NCI-H1092 (cell line): ENCODE data around the gene MRNIP.
"Not testable (repeated sequence)": the region's sequence is repeated elsewhere in the genome, so short reads cannot be mapped to it uniquely, and the experiment has no call there.

ENCODE experiments used
- DNase-seq: peaks from one replicate; lab custom pipeline; 2025; lab: John Stamatoyannopoulos, UW

Gene MRNIP

DNA sequence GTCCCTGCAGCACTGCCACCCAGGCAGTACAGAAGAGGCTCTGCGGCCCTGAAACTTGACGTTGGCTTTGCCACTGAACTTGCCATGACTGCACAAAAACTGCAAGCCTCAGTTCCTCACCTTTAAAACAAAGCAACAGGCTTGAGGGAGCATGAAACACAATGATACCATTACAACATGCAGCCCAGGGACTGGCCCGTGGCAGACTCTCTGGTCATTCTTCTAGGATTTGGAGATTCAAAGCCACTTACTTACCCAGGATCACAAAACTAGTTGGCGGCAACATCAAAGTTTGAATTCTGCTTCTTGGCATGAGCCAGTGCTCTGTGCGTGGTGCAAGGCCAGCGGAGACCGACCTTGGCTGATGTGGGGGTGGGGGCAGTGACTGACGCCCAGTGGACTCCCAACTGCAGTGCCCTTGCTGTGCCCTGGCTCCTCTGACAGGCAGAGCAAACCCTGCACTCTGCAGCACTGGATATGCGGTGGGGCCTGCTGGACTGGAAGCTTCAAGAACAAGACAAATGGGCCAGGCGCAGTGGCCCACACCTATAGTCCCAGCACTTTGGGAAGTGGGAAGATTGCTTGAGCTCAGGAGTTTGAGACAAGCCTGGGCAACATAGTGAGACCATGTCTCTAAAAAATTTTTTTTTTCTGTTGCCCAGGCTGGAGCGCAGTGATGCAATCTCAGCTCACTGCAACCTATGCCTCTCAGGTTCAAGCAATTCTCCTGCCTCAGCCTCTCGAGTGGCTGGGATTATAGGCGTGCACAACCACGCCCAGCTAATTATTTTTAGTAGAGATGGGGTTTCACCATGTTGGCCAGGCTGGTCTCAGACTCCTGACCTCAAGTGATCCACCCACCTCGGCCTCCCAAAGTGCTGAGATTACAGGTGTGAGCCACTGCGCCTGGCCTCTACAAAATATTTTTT lies 19.0 kb downstream of the MRNIP start:
- DNase-seq, result no peak

DNA sequence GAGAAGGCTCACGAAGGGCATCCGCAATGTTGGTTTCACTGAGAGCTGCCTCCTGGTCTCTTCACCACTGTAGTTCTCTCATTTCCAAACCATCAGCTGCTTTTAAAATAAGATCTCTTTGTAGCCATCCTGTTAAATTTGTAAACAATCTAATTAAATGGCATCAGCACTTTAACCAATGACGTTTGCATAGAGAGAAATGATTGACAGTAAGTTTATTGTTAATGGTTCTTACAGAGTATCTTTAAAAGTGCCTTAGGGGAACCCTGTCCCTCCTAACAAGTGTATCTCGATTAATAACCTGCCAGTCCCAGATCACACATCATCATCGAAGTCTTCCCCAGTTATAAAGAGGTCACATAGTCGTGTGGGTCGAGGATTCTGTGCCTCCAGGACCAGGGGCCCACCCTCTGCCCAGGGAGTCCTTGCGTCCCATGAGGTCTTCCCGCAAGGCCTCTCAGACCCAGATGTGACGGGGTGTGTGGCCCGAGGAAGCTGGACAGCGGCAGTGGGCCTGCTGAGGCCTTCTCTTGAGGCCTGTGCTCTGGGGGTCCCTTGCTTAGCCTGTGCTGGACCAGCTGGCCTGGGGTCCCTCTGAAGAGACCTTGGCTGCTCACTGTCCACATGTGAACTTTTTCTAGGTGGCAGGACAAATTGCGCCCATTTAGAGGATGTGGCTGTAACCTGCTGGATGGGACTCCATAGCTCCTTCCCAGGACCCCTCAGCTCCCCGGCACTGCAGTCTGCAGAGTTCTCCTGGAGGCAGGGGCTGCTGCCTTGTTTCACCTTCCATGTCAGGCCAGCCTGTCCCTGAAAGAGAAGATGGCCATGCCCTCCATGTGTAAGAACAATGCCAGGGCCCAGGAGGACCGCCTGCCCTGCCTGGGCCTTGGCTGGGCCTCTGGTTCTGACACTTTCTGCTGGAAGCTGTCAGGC lies 21.3 kb downstream of the MRNIP start:
- no peak for DNase-seq

DNA sequence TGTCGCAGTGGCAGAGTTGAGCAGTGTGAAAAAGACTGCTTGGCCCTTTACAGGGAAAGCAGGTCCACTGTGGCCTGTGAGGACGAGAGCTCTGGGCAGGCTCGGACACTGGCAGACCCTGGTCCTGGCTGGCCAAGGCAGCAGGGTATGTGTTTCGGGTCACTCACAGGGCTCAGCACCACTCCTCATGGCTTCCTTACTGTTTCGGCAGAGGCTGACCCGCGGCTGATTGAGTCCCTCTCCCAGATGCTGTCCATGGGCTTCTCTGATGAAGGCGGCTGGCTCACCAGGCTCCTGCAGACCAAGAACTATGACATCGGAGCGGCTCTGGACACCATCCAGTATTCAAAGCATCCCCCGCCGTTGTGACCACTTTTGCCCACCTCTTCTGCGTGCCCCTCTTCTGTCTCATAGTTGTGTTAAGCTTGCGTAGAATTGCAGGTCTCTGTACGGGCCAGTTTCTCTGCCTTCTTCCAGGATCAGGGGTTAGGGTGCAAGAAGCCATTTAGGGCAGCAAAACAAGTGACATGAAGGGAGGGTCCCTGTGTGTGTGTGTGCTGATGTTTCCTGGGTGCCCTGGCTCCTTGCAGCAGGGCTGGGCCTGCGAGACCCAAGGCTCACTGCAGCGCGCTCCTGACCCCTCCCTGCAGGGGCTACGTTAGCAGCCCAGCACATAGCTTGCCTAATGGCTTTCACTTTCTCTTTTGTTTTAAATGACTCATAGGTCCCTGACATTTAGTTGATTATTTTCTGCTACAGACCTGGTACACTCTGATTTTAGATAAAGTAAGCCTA lies 22.2 kb downstream of the MRNIP start:
- no peak for DNase-seq

DNA sequence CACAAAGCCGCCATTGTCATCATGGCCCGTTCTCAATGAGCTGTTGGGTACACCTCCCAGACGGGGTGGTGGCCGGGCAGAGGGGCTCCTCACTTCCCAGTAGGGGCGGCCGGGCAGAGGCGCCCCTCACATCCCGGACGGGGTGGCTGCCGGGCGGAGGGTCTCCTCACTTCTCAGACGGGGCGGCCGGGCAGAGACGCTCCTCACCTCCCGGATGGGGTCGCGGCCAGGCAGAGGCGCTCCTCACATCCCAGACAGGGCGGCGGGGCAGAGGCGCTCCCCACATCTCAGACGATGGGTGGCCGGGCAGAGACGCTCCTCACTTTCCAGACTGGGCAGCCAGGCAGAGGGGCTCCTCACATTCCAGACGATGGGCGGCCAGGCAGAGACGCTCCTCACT lies 23.7 kb downstream of the MRNIP start:
- not testable (repeated sequence) for DNase-seq

DNA sequence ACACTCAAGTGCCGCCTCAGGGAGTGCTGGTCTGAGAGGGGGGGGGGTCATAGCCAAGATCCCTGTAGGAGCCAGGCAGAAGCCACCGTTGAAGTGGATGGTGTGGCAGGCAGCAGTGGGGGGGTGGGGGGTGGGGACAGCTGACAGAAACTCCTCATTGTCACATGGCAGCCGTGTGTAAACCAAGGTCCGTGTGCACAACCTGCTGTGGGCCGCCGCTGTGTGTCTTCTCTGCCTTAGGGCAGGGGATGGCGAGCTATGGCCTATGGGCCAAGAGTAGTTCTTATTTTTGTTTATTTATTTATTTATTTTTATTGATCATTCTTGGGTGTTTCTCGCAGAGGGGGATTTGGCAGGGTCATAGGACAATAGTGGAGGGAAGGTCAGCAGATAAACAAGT lies 24.5 kb downstream of the MRNIP start:
- DNase-seq, result no peak

DNA sequence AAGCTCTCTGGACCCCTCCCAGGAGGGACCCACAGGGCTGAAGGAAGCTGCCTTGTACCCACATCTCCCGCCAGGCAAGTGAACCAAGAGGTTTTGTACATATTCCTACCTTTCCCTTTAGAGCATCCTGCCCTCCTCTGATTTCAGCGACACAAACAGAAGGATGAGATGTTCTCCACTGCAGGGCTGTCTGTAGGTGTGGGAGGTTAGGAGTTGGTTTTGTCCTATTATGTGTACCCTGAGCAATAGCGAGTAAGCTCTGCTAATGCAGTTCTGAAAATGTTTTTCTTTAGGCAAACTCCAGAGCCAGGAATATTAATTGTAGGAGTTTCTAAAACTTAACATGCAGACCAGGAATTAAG lies 24.9 kb downstream of the MRNIP start:
- no peak for DNase-seq

DNA sequence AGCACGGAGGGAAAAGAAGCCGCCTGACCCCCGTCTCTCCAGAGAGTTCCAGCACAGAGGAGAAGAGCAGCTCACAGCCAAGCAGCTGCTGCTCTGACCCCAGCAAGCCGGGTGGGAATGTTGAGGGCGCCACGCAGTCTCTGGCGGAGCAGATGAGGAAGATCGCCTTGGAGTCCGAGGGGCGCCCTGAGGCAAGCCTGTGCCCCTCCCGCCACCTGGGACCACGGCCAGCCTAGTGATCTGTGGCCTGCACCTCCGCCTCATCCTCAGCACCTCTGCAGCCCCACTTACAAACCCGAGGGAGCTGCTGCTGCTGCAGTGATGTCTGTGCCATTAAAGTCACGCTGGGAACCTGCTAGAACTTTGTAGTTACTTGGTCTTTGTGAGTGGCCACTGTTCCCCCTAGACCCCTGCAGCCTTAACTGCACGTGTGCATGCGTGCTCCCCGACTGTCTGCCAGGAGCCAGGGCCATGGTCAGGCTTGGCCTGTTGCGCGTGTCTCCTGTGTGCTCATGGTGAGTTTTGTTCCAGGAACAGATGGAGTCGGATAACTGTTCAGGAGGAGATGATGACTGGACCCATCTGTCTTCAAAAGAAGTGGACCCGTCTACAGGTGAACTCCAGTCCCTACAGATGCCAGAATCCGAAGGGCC lies 25.4 kb downstream of the MRNIP start:
- DNase-seq, result no peak

DNA sequence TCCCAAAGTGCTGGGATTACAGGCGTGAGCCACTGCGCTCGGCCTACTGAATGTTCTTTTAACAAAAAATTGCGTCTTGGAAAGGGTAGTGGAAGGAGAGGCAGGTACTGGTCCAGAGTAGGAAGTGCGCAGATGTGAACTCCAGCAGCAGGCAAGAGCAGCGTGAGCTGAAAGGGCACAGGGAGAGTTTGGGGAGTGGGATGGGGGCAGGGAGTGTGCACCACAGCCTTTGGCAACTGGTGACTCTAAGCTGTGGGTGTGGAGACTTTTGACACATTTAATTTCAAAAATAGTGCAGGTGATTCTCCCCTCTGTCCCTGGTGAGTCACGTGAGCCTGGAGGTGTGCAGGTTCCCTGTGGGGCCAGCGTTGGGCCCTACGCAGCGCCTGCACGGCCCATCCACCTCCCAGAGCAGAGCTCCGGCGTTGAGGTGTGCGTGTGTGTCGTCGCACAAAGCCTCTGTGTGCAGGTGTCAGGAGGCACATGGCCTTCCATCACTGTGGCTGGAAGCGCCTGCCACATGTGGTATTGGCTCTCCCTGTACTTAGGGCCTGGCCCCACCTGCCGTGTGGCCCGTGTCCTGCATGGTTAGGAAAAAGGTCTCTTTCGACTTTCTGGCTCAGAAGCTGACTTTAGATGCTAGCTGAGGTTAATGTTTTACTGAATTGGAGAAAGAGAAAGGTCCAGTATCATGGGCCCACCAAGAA lies 26.4 kb downstream of the MRNIP start:
- DNase-seq, result no peak

DNA sequence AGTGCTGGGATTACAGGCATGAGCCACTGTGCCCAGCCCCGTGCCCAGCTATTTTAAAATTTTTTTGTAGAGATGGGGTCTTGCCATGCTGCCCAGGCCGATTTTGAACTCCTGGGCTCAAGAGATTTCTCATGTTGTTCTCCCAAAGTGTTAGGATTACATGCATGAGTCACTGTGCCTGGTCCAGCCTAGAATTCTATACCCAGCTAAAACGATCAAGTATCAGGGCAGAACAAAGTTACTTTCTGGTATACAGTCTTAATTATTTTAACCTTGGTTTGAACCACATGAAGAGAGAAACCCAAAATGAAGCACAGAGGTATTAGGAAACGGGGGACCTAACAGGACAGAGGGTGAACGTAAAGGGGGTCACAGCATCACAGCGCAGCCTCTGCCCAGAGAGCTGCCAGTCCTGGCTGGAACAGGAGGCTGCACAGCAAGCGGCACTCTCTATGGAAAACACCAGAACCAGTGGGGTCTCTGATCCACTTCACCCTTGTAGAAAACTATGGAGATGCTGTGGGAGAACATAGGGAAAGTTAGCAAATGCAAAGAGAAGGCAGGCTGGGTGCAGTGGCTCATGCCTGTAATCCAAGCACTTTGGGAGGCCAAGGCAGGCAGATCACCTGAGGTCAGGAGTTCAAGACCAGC lies 27.7 kb downstream of the MRNIP start:
- no peak for DNase-seq

DNA sequence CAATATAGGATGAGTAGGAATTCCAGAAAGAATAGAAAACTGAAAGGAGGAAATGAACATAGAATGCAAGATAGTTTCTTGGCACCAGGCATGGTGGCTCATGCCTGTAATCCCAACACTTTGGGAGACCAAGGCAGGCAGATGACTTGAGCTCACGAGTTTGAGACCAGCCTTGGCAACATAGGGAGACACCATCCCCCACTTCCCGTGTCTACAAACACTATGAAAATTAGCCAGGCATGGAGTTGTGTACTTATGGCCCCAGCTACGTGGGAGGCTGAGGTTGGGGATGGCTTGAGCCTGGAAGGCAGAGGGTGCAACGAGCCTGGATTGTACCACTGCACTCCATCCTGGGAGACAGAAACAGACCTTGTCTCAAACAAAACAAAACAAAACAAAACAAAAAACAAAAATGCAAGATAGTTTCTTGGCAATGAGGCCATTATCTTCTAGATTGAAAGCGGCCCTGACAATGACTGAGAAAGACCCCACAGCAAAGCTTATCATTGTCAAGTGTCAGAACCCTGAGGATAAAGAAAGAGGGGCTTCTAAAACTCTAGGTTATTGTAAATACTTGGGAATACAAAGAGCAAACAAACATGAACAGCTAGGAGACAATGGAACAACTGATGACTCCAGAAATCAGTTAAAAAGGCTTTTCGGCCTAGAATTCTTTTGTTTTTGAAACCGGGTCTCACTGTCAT lies 28.7 kb downstream of the MRNIP start:
- no peak for DNase-seq

DNA sequence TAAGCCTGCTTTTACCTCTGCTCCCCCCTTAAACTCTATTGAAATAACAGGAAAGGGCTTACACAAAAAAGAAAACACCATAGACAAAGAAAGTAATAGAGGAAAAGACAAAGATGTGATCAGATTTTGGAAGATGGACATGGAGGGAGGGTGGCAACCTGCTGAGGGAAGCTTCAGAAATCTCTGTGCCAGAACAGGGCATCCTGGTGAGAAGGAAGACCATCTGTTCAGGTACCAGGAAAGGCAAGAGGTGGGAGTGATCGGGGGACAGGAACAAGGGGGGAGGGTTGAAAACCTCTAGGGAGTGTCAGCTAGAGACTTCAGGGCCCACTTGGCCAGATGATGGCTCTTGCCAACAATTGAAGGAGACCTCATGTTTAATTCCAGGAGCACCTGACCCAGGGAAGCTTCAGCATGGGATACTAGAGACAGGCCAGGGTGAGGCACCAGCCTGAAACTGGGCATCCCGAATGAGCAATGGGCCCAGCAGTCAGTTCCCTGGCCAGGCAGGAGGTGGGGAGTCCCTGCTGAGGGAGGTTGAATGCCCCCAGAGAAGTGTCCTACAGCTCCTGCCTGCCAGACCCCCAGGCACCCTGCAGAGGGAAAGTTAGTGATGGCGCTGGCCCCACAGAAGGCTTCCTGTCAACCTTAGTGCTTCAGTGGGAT lies 29.7 kb downstream of the MRNIP start:
- DNase-seq, result no peak

DNA sequence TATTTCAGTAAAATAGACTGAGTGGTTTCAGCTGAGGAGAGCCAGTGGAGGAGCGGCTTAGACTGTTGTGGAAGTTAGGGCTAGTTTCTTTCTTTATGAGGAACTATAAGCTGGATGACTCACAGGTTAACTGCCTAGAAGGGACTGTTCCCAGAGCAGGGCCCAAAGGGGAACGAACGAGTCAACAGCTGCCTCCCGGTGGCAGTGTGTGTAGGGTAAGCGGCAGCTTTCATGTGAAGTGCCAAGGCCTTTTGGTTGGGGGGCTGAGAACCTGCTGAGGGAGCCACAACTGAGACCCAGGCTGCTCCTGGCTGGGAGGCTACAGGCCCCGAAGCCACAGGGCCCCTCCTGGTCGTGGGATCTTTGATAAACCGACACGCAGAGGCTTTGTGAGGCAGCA lies 30.9 kb downstream of the MRNIP start:
- DNase-seq, result no peak

DNA sequence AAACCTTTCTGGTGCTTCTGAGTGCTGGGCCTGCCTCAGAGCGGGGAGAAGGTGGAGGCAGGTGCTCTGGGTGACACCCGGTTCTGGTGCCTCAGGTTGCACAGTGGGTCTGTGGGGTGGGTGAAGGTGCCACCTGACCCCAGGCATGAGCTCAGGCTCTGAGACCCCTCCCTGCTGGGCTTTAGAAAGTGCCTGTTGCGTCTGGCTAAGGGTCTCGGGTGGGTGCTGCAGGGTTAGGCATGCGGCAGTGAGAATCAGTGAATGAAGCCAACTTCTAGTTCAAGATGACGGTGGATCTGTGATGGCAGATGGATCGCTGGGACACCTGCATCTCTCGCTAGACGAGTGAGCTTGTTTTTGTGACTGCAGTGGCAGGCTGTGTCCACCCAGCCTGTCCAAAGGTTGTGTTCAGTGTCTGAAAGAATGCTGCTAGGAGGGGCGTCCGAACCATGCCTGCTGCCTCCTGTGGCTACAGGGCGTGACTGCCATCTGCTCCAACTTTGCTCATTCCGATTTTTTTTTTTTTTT lies 32.9 kb downstream of the MRNIP start:
- DNase-seq, result no peak

DNA sequence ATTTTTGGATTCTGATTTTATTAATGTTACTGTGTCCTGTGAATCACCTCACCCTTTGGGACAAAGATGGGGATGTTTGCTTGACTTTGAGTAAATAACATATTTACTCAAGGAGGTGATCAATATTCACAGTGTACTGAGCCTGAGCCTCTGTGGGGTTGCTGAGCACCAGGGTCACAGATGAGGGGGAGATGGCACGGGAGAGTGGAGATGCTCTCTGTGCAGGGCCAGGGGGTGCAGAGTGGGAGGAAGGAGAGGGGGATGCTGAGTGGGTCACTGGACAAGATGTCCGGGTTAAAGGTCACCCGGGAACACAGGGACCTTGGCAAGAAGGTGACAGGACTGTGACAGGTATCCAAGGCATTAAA lies 33.9 kb downstream of the MRNIP start:
- no peak for DNase-seq

DNA sequence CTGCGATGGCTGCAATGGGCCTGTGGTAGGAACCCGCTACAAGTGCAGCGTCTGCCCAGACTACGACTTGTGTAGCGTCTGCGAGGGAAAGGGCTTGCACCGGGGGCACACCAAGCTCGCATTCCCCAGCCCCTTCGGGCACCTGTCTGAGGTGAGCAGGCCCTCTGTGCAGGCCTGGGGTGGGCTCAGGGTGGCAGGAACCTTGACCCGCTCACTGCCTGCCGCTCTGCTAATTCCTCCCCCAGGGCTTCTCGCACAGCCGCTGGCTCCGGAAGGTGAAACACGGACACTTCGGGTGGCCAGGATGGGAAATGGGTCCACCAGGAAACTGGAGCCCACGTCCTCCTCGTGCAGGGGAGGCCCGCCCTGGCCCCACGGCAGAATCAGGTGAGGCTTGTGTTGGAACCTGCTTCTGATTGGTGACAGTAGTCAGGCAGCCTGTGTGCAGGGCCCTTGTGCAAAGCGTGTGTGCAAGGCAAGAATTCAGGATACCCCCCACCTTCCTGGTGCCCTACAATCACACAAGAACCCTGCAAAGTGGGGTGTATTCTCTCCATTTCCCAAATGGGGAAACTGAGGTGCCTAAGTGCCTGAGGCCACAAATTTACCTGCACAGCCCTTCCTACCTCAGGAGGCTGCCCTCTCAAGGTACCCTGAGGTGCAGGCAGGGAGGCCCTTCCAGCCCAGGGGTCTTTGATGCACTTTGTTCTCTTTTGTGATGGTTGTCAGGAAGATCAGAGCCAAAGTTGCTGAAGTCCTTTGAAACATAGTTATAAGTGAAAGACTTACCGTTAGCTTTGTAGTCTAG lies 34.5 kb downstream of the MRNIP start:
- DNase-seq, result no peak

DNA sequence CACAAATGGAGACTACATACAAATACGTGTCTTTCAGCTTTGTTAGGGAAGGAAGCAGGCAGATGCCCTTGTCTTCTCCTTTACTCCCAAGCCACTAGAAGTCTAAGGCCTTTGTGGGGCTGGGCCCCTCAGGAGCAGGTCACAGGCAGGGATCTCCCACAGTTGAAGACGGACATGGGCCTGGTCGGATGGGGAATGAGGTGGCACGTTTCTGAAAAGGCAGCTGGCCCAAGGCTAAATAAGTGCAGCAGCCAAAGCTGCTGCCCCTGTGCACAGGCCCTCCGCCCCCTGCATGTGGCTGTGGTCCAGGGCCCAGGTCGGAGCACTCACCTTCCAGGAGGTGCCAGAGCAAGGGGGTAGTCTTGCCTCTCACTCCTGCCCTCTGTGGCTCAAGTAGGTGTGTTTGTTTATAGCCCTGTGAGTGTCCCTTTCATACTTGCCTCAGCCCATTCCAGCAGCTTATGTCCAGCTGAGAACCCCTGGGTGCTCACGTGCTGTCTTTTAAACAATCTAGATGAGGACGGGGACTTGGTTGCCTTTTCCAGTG lies 36.1 kb downstream of the MRNIP start:
- DNase-seq, result no peak

DNA sequence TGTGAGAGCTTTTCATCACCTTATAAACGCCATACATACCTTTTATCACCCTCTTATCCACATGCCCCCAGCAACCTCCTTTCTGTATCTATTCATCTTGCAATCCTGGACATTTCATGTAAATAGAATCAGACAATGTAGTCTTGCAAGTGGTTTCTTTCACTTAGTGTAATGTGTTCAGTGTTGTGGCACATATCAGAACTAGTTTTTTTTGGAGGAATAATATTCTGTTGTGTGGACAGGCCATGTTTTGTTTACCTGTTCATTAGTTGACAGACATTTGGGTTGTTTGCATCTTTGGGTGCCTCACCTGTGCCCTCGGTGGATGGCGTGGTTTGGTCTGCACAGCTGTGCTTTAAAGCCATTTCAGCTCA lies 36.6 kb downstream of the MRNIP start:
- no peak for DNase-seq
